Smooth muscle cell (in vitro differentiated cells): Measurements from ENCODE around the gene SP100. TPM values are rescaled to one million over a fixed set of nuclear protein-coding genes. Genes with fewer than 3 reads are reported as not detected.

Experiments
- DNase-seq: peaks from one replicate; lab custom pipeline; 2025; ENCODE audit not compliant: unreplicated experiment; lab: John Stamatoyannopoulos, UW
- H2AFZ ChIP-seq: fragments of 200-600 bp; sonication (generic); 2 replicates; pipeline ENCODE4 v1.6.0; 2016; ENCODE audit warnings: antibody characterized with exemption, low read depth, mild to moderate bottlenecking
- H3F3A ChIP-seq: fragments of 200-600 bp; sonication (generic); 2 replicates; pipeline ENCODE4 v1.6.0; 2017; ENCODE audit warnings: antibody characterized with exemption, low read depth
- H3K27ac ChIP-seq: fragments of 200-600 bp; sonication (generic); 2 replicates; pipeline ENCODE4 v1.5.1; 2016; ENCODE audit warnings: low read depth, mild to moderate bottlenecking
- H3K27me3 ChIP-seq: fragments of 200-600 bp; sonication (generic); 2 replicates; pipeline ENCODE4 v1.6.1; 2016; ENCODE audit warnings: low read depth, mild to moderate bottlenecking
- H3K36me3 ChIP-seq: fragments of 200-600 bp; sonication (generic); 2 replicates; pipeline ENCODE4 v1.5.1; 2016; ENCODE audit warnings: low read depth
- H3K4me1 ChIP-seq: fragments of 200-600 bp; sonication (generic); 2 replicates; pipeline ENCODE4 v1.5.1; 2016; ENCODE audit warnings: low read depth
- H3K4me2 ChIP-seq: fragments of 200-600 bp; sonication (generic); 2 replicates; pipeline ENCODE4 v1.6.0; 2016; ENCODE audit warnings: mild to moderate bottlenecking
- H3K4me3 ChIP-seq: fragments of 200-600 bp; sonication (generic); 2 replicates; pipeline ENCODE4 v1.5.1; 2016; ENCODE audit warnings: mild to moderate bottlenecking
- H3K79me2 ChIP-seq: fragments of 200-600 bp; sonication (generic); 2 replicates; pipeline ENCODE4 v1.6.0; 2016; ENCODE audit warnings: low read depth, mild to moderate bottlenecking
- H3K9ac ChIP-seq: fragments of 200-600 bp; sonication (generic); 2 replicates; pipeline ENCODE4 v1.6.0; 2016; ENCODE audit warnings: low read depth
- H3K9me3 ChIP-seq: fragments of 200-600 bp; sonication (generic); replicated peaks from 2 replicates; pipeline ENCODE4 v1.5.1; 2016; ENCODE audit warnings: low read depth
- H4K20me1 ChIP-seq: fragments of 200-600 bp; sonication (generic); 2 replicates; pipeline ENCODE4 v1.6.0; 2016; ENCODE audit warnings: low read depth
- CTCF ChIP-seq: fragments of 200-600 bp; sonication (generic); IDR thresholded peaks from 2 replicates; pipeline ENCODE4 v1.5.1; 2017; ENCODE audit warnings: borderline replicate concordance, mild to moderate bottlenecking, antibody characterized with exemption; ENCODE audit not compliant: insufficient read depth, poor library complexity, severe bottlenecking
- WGBS: methylation state at CpG from one replicate; pipeline ENCODE4 v1.1.7; 2016; ENCODE audit warnings: low lambda C conversion rate; 5-methylcytosine and 5-hydroxymethylcytosine counted together
- polyA plus RNA-seq: library from polyadenylated mRNA; unstranded; fragments of >200 nt; fragmentation: Nextera tagmentation; extraction: Ambion mirVana; gene quantifications from 2 replicates; pipeline ENCODE4 v1.2.1, GENCODE V29; 2016
- total RNA-seq: library from RNA; depleted of rRNA; stranded (reverse); fragments of >200 nt; gene quantifications from 2 replicates; pipeline ENCODE4 v1.2.3, GENCODE V29; 2014

The SP100 gene
- total and polyA plus RNA-seq, 2 experiments from 2014 or later, result 14.7 to 15.5 TPM

DNA sequence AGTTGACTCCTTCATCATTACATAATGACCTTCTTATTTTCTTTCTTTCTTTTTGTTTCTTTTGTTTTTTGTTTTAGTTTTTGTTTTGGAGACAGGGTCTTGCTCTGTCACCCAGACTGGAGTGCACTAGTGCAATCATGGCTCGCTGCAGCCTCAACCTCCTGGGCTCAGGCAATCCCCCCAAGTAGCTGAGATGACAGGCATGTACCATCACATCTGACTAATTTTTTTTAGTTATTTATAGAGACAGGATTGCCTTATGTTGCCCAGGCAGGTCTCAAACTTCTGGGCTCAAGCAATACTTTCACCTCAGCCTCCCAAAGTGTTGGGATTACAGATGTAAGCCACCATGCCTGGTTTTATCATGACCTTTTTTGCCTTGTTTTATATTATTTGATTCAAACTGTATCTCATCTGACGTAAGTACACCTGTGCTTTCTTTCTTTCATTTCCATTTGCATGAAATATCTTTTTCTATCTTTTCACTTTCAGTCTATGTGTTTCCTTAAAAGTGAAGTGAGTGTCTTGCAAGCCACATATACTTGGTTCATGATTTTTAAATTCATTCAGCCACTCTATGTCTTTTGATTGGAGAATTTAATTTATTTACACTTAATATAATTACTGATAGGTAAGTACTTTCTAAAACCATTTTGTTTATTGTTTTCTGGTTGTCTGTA lies 39.1 kb downstream of the SP100 start:
- H3F3A ChIP-seq, result no peaks in the 10 kb centered on the region
- no peaks in the 10 kb centered on the region for H3K4me1 ChIP-seq
- no peak overlapping the region for H3K4me3 ChIP-seq
- H3K9me3 ChIP-seq, result no peaks in the 10 kb centered on the region
- no peak overlapping the region for H3K9ac ChIP-seq
- H2AFZ ChIP-seq, result no peak overlapping the region
- no peaks in the 10 kb centered on the region for H3K79me2 ChIP-seq
- H4K20me1 ChIP-seq, result no peaks in the 10 kb centered on the region
- H3K36me3 ChIP-seq, result no peaks in the 10 kb centered on the region
- H3K27me3 ChIP-seq, result no peaks in the 10 kb centered on the region
- TF ChIP-seq CTCF, result no peak
- no peak overlapping the region for H3K27ac ChIP-seq
- DNase-seq, result no peak
- H3K4me2 ChIP-seq, result no peak overlapping the region
- 81% methylated on average over 2 of the region's 2 CpGs for WGBS

GRCh38 chr2:230457073-230457768 lies 41.2 kb downstream of the SP100 start:
- Histone ChIP-seq H3K27me3 (no peaks in the 10 kb centered on the region), H4K20me1 (no peaks in the 10 kb centered on the region), H3K9me3 (no peaks in the 10 kb centered on the region), H3K4me2 (no peak overlapping the region), H3K79me2 (no peaks in the 10 kb centered on the region), H2AFZ (no peak overlapping the region), H3F3A (no peaks in the 10 kb centered on the region), H3K36me3 (no peaks in the 10 kb centered on the region), H3K9ac (no peak overlapping the region), H3K27ac (no peak overlapping the region), H3K4me1 (no peaks in the 10 kb centered on the region), H3K4me3 (no peak overlapping the region)
- WGBS, result 78% methylated on average over 4 of the region's 4 CpGs
- TF ChIP-seq CTCF, result no peak
- DNase-seq, result no peak

DNA sequence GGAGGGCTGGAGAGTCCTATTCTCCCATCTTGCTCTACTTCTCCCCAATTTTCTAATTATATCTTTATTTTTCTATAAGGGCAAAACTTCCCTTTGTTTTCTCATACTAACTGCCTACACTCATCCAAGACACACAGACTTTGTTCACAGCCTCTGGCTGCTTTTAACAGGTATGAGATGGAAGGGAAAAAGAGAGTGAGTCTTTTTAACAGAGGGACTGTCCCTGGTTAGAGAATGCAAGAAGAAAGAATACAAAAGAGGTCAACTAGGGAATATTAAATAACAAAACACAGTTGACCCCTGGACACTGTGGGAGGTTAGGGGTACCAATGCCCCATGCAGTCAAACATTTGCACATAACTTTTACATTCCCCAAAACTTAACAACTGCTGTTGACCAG lies 41.8 kb downstream of the SP100 start:
- DNase-seq, result no peak
- Histone ChIP-seq H3K27me3 (no peaks in the 10 kb centered on the region), H3K9ac (no peak overlapping the region), H3K4me2 (no peak overlapping the region), H2AFZ (no peak overlapping the region), H4K20me1 (no peaks in the 10 kb centered on the region), H3K4me3 (no peak overlapping the region), H3K9me3 (no peaks in the 10 kb centered on the region), H3K27ac (no peak overlapping the region), H3K4me1 (no peaks in the 10 kb centered on the region), H3K79me2 (no peaks in the 10 kb centered on the region), H3F3A (no peaks in the 10 kb centered on the region), H3K36me3 (no peaks in the 10 kb centered on the region)
- no peak for TF ChIP-seq CTCF

- Histone ChIP-seq H3K4me1 (no peaks in the 10 kb centered on the region), H3K4me3 (no peak overlapping the region), H4K20me1 (no peaks in the 10 kb centered on the region), H3F3A (no peaks in the 10 kb centered on the region), H3K9ac (no peak overlapping the region), H3K9me3 (no peaks in the 10 kb centered on the region), H3K79me2 (no peaks in the 10 kb centered on the region), H3K27ac (no peak overlapping the region), H3K36me3 (no peaks in the 10 kb centered on the region), H3K27me3 (no peaks in the 10 kb centered on the region), H3K4me2 (no peak overlapping the region), H2AFZ (no peak overlapping the region)
- DNase-seq, result no peak
- no peak for TF ChIP-seq CTCF
Observed at GRCh38 chr2:230459216-230459615, 43.2 kb downstream of the SP100 start.
